HS-27A (cell line): ENCODE data around the gene KAT8.
"Not testable (repeated sequence)": the region's sequence is repeated elsewhere in the genome, so short reads cannot be mapped to it uniquely, and the experiment has no call there.

Experiments used
- DNase-seq: peaks from one replicate; pipeline ENCODE4 v3.0.0-alpha.2; 2012; ENCODE audit warnings: low read depth, missing footprints

Gene KAT8

DNA sequence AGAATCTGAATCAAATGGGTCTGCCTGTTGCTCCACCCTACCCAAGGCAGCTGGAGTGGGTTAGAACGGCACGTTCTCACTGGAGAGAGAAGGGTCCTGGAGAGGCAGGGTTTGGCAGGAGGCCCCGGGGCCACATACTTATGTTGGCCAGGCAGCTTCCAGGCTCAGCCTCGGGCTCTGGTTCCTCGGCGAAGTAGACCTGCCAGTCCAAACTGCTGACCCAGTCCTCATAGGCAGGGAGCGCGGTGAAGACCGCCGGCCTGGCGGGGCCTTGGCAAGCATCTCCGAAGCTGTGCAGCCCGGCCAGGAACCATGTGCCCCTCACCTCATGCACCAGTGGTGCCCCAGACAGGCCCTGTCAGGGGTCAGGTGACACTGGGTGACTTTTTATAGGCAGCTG is 33.5 kb upstream of the KAT8 start:
- DNase-seq = no peak

- no peak for DNase-seq
These were observed 32.7 kb upstream of the KAT8 start for GRCh38 chr16:31084584-31085302.

DNA sequence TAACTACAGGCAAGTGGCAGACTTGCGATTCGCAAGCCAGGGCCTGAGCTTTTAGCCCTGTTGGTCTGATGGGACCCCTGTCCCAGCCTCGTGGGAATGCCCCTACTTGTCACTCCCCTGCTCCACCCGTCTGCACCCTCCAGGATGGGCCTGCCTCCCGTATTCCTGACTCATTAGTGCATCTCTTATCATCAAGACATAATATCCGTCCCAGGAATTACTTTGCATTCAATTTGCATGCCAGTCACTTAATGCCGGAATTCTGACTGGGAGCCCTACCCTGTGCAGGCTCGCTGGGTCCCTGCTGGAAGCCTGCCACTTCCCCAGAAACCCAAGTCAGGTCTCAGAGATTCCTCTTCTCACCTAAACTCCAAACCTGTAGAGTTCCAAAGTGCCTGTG is 32.1 kb upstream of the KAT8 start:
- no peak for DNase-seq

DNA sequence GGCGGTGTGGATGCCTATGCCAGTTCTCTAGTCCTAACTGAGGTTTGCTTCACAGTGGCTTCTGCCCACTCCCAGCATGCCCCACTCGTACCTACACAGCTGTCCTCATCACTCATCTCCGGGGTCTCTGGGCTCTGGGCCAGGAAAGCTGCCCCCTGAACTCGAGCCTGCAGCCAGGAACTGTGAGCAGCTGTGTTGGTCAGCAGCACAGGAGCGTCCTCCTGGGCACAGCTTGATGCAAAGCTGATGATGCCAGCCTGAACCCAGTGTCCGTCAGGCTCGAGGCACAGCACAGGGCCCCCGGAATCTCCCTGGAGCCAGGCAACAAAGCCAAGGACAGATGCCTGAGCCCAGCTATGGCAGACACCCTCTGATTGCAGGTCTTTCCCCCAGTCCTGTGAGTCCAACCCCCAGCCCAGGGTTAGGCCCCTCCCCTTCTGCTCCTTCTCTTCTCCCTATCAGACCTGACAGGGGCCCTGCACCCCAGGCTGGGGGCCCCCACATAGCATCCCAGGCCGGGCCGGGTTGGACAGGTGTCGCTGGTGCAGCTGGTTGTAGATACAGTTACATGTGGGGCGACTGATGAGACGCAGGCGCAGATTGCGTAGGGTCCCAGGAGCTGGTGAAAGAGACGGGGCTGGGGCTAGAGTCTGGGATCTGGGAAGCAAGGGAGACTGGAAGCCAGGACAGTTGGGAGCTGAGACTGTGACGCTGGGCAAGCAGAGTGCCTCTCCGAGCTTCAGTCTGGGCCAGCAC is 31.4 kb upstream of the KAT8 start:
- no peak for DNase-seq

GRCh38 chr16:31086629-31086906 is 30.9 kb upstream of the KAT8 start:
- no peak for DNase-seq

DNA sequence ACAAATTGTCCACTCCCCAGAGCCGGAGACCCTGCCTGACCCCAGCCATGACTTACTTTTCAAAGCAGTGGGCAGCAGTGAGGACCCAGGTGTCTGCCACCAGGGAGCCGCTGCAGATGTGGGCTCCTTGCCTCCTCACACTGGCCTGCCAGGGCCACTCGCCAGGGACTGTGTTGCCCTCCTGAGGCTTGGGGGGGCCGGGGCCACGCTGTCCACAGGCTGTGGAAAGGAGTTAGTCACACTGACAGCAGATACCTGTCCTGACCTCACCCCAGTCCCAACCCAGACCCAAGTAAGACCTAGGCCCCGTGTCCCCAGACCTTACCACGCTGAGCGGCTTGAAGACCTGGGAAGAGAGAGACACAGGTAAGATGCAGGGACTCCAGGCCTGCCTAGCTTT is 30.0 kb upstream of the KAT8 start:
- DNase-seq = no peak

GRCh38 chr16:31087971-31088370 is 29.5 kb upstream of the KAT8 start:
- DNase-seq = no peak

DNA sequence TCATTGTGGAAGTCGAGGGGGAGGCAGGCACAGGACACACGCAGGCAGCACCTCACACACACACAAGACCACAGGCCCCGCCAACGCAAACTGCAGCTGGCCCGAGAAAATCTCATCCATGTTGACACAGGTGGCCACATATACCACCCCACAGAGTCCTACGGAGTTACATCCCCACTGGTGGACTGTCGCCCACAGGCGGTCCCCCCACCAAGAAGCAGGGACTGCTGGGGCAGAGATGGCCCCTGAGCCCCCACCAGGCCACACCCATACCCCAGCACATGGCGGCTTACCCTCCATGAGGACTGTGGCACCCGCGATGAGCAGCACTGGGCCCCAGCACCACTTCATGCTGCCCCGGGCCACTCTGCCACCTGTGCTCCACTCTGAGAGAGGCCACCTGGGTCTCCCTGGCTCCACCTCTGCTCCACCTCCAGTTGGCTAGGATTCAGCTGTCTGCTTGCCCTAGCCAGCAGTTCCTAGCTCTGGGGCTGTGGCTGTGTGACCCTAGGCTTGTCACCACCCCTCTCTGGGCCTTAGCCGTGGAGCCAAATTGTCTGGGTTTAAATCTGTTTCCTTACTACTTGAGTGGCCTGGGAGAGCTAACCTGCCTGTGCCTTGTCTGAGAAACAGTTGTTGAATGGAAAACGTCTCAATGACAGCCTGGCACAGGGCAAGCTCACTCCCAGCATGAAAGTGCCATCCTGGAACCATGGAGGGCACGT is 28.8 kb upstream of the KAT8 start, which contains the start of gene PRSS53:
Gene PRSS53 (minus strand): TSS at position 485 of the 725 bp plus-strand sequence. CDS start 134 bp downstream, at position 351.
- DNase-seq = no peak

DNA sequence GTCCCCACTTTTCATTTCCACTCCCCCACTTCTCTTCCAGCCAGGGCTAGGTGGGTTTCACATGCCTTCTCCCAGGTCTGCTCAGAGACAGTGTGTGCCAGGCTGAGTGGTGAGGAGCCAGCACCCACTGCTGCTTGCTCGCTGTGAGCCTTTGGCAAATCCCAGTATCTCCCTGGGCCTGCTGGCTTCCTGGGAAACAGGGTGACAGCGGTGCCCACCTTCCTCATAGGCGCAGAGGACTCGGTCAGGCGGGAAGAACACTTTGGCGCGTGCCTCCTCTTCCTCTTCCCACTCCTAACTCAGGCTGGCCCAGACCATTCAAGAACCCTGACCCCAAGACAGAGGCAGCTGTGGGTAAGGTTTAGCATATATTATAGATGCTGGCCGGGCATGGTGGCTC is 28.3 kb upstream of the KAT8 start:
- DNase-seq = no peak

GRCh38 chr16:31090540-31090939 is 26.9 kb upstream of the KAT8 start:
- DNase-seq = no peak

DNA sequence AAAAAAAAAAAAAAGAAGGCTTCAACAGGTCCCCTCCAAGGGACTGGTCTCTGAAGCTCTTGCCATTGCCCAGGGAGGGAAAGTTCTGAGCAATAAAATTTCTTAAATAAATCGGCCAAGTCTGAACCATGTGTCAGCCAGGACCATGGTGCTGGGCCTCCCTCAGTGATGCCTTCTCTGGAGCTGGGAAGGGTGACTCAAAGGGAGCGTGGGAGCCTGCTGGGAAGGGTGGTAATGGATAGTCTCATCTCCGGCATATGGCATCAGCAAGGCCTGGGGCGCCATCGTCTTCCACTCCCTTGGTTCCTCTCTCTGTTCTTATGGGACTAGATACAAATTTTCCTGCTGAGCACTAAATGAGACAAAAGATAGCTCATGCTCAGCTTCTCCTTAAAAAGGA is 25.1 kb upstream of the KAT8 start:
- no peak for DNase-seq

DNA sequence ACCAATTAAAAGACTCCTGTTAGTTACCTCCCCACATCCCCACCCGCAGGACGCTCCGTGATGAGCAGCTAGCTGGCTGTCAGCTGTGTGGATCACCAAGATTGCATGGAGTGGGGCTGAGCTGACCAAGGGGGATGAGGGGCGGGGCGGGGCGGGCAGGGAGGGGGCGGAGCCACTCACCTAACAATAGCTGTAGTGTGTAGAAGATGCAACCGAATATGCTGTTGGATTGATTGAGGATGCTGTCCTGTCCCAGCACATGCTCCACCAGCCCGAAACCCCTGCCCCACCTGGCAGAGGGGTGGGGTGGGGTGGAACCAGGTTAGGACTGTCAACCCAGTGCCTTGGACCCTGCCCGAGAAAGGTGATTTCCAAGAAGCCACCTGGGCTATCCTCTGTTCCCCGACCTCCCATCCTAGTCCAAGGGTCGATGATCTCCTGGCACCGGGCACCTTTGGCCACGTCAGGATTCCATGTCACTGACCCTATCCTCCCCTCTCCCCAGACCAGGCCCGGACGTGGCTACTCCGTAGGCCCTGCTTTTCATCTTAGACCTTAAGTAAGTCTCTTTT is 24.2 kb upstream of the KAT8 start:
- DNase-seq = no peak

GRCh38 chr16:31094088-31094423 is 23.4 kb upstream of the KAT8 start:
- DNase-seq = no peak

DNA sequence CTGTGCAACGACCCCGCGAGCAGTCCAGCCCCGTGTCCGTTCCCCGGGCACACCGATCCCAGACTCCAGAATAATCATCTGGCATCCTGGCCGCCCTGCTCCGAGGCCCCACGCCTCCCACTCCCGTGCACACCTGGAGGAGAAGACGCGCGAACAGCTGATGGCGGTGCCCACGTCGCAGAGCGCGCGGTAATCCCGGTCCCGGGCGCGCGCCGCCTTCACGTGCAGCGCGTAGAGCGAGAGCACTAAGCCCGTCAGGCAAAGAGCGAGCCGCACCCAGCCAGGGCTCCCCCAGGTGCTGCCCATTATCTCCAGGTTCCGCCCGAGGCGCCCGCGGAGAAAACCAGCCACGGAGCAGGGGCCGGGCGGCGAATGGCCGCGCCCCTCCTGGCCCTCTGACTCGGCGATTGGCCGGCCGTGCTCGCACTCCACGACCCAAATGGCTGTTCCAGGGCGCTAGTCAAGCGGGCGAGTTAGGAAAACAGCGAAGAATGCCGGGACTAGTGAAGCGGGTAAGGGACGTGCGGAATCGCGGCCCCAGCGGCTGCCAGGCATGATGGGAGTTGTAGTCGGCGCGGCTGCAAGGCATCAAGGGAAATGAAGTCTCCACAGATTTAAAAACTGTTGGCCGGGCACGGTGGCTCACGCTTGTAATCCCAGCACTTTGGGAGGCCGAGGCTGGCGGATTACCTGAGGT is 22.9 kb upstream of the KAT8 start, which contains the start of gene VKORC1:
Gene VKORC1 (minus strand): TSS at position 374 of the 697 bp plus-strand sequence. CDS start 68 bp downstream, at position 306.
- peak; percentile 93 for DNase-seq

- no peak for DNase-seq
These were observed 17.4 kb upstream of the KAT8 start for GRCh38 chr16:31099860-31100638.

DNA sequence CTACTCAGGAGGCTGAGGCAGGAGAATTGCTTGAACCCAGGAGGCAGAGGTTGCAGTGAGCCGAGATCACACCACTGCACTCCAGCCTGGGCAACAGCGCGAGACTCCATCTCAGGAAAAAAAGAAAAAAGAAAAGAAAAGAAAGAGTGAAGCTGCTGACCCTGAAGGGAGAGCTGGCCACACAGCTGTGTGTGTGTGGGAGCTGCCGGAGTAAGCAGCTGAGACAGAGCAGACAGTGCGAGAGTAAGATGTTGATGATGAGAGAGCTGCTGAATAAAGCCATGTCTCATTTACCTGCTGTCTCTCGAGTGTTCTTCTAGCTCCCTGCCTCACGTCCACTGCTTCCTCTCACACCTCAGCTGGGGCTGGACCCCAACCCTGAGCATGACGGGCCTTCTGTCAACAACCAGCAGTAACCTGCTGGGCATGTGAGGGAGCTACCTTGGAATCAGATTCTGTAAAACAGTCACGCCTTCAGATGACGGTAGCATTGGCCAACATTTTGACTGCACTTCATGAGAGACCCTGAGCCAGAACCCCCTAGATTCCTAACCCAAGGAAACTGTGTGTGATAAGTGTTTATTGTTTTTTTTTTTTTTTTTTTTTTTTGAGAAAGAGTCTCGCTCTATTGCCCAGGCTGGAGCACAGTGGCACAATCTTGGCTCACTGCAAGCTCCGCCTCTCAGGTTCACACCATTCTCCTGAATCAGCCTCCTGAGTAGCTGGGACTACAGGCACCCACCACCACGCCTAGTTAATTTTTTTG is 16.4 kb upstream of the KAT8 start:
- not testable (repeated sequence) for DNase-seq

DNA sequence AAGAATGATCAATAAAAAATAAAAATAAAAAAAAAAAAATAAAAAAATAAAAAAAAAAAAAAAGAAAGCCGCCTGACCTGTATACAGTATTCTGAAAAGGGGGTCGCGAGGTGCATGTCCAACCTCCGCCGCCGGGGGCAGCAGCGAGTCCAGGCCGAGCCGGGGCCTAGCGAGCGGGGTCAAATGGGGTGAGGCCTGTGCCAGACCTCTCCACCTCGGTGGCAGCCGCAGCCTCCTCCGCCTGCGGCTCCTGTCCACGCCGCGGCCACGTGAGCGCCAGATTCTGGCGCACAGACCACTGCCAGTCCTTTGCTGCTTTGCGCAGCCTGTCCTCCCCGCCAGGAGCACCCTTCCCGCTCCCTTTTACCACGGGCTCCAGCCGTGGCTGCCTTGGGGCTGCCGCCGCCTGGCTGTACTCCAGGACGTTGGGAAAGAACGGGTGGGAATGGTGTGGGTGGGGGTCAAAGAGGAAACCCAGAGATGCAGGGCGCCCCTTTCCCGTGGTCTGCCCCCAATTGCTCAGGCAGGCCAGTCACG is 11.7 kb upstream of the KAT8 start:
- no peak for DNase-seq

DNA sequence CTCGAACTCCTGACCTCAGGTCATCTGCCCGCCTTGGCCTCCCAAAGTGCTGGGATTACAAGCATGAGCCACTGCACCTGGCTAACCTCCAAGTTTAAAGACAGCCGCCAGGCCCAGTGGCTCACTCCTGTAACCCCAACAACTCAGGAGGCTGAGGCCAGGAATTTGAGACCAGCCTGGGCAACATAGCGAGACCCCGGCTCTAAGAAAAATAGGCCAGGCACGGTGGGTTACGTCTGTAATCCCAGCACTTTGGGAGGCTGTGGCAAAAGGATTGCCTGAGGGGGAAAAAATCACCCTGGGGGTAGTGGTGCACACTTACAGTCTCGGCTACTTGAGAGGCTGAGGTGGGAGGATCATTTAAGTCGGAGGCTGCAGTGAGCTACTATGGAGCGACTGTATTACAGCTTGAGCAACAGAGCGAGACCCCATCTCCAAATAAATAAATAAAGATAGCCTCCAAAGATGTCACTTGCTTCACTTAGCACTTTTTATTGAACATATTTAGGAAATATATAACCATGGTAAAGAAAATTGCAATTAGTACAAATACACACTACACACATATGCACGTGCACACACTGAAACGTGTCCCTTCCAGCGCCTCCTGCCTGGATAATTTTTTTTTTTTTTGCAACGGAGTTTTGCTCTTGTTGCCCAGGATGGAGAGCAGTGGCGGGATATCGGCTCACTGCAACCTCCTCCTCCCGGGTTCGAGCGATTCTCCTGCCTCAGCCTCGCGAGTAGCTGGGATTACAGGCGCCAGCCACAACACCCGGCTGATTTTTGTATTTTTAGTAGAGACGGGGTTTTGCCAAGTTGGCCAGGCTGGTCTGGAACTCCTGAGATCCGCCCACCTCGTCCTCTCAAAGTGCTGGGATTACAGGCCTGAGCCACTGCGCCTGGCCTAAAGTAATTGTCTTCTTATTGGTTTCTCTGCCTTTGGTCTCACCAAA is 10.7 kb upstream of the KAT8 start:
- no peak for DNase-seq

- DNase-seq = no peak
These were observed 10.0 kb upstream of the KAT8 start for GRCh38 chr16:31107465-31107867.
